K562 (cell line): ENCODE results near the gene NDOR1. TPM values are rescaled to one million over a fixed set of nuclear protein-coding genes. Genes with fewer than 3 reads are reported as not detected.
A peak's percentile ranks its signal among the peaks of the same experiment; 100 is the strongest.

Experiments
- ARID4B ChIP-seq: sonication (generic); formaldehyde crosslinking; IDR thresholded peaks from 2 replicates; pipeline ENCODE4 v1.8.0; 2022; ENCODE audit warnings: mild to moderate bottlenecking, missing genetic modification reagents
- CBX5 ChIP-seq: IDR thresholded peaks from 2 replicates; pipeline ENCODE4 v1.6.1; 2014; ENCODE audit warnings: low read depth, borderline replicate concordance
- E4F1 ChIP-seq: fragments of 250-450 bp; sonication (Bioruptor Pico); IDR thresholded peaks from 2 replicates; pipeline ENCODE4 v1.5.0; 2021; ENCODE audit warnings: mild to moderate bottlenecking, borderline replicate concordance
- HDGF ChIP-seq: fragments of 450-650 bp; IDR thresholded peaks from 2 replicates; pipeline ENCODE4 v1.6.1; 2016
- NR2F6 ChIP-seq: fragments of 450-650 bp; formaldehyde crosslinking; IDR thresholded peaks from 2 replicates; pipeline ENCODE4 v1.4.0; 2020; ENCODE audit warnings: mild to moderate bottlenecking
- PHB2 ChIP-seq: fragments of 450-650 bp; IDR thresholded peaks from 2 replicates; pipeline ENCODE4 v1.6.1; 2017; ENCODE audit warnings: low read depth
- RREB1 ChIP-seq: fragments of 250-450 bp; sonication (Bioruptor Pico); IDR thresholded peaks from 2 replicates; pipeline ENCODE4 v1.4.0; 2020
- ZNF316 ChIP-seq: fragments of 450-650 bp; IDR thresholded peaks from 2 replicates; pipeline ENCODE4 v1.6.1; 2016
- ZNF398 ChIP-seq: fragments of 250-450 bp; sonication (Bioruptor Pico); IDR thresholded peaks from 2 replicates; pipeline ENCODE4 v1.8.0; 2021; ENCODE audit warnings: moderate library complexity, mild to moderate bottlenecking, inconsistent platforms
- polyA plus RNA-seq, 8 experiments: library from polyadenylated mRNA; depleted of rRNA in 4 of 8; stranded (reverse) in 5 of 8; unstranded in 3 of 8; fragments of >200 nt; fragmentation: Nextera tagmentation in 2 of 8; fragmentation: Illumina TruSeq in 1 of 8; extraction: Ambion mirVana in 2 of 8; extraction: Trizol in 1 of 8; gene quantifications; 2 replicates each; pipeline versions ENCODE4 v1.2.1 to v1.2.3, GENCODE V29; 2011 to 2014; ENCODE audit warnings: inconsistent platforms in 1 of 8, missing spikeins in 1 of 8
- total RNA-seq, 7 experiments: library from RNA; depleted of rRNA in 6 of 7; stranded (reverse); fragments of >200 nt in 6 of 7; fragmentation: Illumina TruSeq in 2 of 7; extraction: Trizol in 2 of 7; gene quantifications; 2 replicates each; pipeline versions ENCODE4 v1.2.1 to v1.2.3, GENCODE V29; 2011 to 2021; ENCODE audit warnings: low replicate concordance in 1 of 7
- TF ChIP-seq, protein P1 (sequence below): sonication (generic); formaldehyde crosslinking; IDR thresholded peaks from 2 replicates; pipeline ENCODE4 v1.8.1; 2023; ENCODE audit warnings: mild to moderate bottlenecking, missing genetic modification reagents, moderate library complexity

The NDOR1 gene
- total and polyA plus RNA-seq, 9 of the 15 experiments (the other 6 are each of a cell fraction or from before 2014, with no cell fraction given): 0.06 to 36.9 (median 6.9) TPM

DNA sequence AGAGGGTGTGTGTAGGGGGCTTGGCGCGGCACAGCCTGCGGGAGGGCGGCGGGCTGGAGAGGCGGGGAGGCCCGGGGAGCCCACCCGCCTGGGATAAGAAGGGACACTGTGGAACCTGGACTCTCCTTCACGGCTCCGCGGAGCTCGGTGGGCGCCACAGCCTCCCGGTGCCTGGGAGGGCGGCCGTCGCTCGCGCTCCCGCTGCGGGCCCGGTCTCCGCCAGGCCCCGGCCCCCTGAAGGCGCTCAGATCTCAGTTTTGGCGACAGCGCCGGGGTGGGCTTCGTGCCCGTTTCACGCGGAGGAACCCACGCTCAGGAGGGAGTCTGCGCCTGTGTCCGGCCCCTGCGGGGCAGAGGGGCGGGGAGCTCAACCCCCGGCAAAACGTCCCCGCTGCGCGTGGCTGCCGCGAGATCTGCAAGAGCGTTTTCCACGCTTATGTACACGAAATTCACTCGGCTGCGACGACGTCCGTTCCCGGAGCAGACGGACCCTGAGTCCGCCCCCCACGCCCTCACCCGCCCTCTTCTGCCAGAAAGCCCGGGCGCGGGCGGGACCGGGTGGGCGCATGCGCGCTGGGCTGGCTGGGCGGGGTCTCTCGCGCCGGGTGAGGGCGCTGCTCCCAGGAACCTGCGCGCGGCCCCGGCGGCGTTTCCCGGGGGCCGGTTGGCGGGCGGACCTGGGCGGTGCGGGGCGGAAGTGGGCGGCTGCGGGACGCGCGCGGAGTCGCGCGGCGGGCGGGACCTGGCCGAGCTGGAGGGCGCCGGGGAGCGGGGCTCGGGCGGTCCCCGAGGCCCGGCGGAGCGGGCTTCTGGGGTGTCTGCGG, 49.3 kb downstream of the NDOR1 start, which contains the start of gene NELFB (continued):
- TF ChIP-seq, protein P1, sequence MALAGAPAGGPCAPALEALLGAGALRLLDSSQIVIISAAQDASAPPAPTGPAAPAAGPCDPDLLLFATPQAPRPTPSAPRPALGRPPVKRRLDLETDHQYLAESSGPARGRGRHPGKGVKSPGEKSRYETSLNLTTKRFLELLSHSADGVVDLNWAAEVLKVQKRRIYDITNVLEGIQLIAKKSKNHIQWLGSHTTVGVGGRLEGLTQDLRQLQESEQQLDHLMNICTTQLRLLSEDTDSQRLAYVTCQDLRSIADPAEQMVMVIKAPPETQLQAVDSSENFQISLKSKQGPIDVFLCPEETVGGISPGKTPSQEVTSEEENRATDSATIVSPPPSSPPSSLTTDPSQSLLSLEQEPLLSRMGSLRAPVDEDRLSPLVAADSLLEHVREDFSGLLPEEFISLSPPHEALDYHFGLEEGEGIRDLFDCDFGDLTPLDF (CRISPR knock-in tag): peak; percentile 77; the same call in 1 of the 2 replicates
- TF ChIP-seq CBX5 (no peak), HDGF (no peak), NR2F6 (no peak), E4F1 (peak; percentile 77; the same call in 1 of the 2 replicates), PHB2 (no peak), RREB1 (CRISPR knock-in tag) (no peak), ZNF316 (no peak), ARID4B (CRISPR knock-in tag) (peak; percentile 69), ZNF398 (CRISPR knock-in tag) (no peak)
